Measurements from ENCODE around the gene SAMM50.
A peak's percentile ranks its signal among the peaks of the same experiment; 100 is the strongest.
"Not testable (repeated sequence)": the region's sequence is repeated elsewhere in the genome, so short reads cannot be mapped to it uniquely, and the experiment has no call there.

The SAMM50 gene

DNA sequence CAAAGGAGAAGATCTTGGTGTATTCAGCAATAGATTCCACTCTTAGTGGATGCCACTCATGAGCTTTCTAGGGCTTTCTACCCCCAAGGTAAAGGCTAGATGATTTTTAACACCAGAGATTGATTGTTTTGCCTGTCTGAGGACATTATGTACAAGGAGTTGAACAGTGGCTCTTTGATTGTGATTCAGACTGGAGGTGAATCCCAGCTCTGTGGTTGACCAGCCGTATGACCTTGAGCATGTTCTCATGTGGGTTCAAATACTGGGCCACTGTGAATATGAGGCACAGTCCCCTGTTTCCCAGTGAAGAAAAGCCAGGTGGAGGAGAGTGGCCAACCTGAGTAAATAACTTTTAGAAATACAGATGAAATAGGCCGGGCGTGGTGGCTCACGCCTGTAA is 44.9 kb downstream of the SAMM50 start:
- no peak for DNase-seq (ENCODE audit: low spot score)

DNA sequence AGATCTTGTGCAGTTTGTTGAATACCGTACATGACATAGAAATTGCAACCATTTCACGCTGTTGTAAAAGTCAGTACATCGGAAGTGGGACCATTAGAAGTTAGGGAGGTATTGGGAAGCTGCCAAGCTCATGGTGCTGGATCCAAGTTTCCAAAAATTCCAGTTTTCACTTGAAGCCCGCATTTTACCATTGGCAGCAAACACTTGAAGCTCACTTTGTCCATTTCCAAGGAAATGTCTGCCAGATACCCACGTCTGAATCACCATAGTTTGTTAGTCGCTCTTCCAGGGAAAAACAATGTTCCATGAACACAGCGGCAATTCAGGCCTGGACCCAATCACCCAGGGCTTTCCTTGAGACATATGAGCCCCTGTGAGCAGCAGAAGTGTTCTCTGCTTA is 46.3 kb downstream of the SAMM50 start:
- DNase-seq (ENCODE audit: low spot score) = no peak

DNA sequence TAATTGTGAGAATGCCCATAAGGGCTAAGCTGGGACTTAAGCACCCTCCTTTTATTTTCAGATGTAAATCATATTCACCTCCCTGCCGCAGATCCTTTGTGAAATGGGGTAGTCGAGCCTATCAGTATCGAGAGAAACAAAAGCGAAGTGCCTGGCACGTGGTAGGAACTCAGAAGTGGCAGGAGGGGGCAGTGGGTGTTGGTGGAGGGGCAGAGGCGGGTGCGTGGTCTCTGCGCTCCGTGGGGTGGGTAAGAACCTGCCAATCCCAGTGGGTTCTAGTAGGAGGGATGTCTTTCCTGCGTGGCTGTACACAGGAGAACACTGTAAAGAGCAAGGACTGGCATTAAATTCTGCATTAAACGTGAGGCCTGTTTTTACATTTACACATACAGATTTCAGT is 47.1 kb downstream of the SAMM50 start:
- DNase-seq (ENCODE audit: low spot score) = no peak

- DNase-seq (ENCODE audit: low spot score) = peak; percentile 6
Measured at GRCh38 chr22:44002997-44003396, 47.8 kb downstream of the SAMM50 start.

GRCh38 chr22:44003405-44004103 is 48.3 kb downstream of the SAMM50 start:
- no peak for DNase-seq (ENCODE audit: low spot score)

GRCh38 chr22:44004104-44004460 is 48.8 kb downstream of the SAMM50 start:
- DNase-seq (ENCODE audit: low spot score) = no peak

DNA sequence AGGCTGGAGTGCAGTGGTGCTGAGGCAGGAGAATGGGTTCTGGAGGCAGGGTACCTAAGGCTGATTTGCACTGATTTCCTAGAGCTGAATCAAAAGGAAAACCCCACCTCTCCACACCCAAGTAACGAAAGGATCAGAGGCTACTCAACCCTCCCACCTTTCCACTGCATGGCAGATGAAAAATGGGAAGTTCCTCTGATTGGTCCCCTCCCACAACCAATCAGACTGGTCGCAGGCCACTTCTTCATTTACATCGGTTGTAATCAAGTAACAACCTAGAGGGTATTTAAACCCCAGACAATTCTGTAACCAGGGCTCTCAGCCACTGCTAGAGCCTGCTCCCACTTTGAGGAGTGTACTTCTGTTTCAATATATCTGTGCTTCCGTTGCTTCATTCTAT is 50.3 kb downstream of the SAMM50 start:
- no peak for DNase-seq (ENCODE audit: low spot score)

- DNase-seq (ENCODE audit: low spot score) = no peak
Measured at GRCh38 chr22:44012162-44012561, 56.9 kb downstream of the SAMM50 start.

DNA sequence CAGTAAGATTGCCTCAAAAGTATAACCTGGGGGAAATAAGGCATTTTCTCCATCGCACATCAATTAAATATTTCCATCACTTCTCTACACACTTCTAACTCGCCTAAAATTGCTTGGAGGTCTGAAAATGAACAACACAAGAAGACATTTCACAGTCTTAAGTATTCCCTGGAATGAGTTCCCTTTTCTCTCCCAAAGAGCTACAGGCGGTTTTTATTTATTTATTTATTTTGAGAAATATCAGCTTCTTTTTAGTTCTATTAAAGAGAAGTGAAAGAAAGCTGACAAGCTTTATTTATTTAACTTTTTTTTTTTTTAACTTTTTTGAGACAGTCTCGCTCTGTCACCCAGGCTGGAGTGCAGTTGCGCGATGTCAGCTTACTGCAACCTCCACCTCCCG is 57.3 kb downstream of the SAMM50 start:
- DNase-seq (ENCODE audit: low spot score) = no peak

DNA sequence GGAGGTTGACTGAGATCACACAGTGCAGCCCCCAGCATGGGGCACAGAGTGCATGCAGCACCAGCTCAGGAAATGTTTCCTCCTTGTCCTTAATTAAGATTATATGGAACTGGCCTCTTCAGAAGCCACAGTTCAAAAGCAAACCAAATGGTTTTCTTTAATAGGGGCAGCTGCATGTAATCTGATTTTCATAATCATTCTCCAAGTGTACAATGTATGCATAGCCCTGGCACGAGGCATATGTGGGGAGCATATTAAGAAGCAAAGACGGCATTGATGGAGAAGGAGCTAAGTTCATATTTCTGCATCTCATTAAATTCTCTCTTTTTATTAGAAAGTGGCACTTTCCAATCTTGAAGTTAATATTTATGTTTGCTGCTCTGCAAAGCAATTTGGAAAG is 59.0 kb downstream of the SAMM50 start:
- DNase-seq (ENCODE audit: low spot score) = no peak

- DNase-seq (ENCODE audit: low spot score) = not testable (repeated sequence)
Measured at GRCh38 chr22:44016586-44016985, 61.3 kb downstream of the SAMM50 start.

DNA sequence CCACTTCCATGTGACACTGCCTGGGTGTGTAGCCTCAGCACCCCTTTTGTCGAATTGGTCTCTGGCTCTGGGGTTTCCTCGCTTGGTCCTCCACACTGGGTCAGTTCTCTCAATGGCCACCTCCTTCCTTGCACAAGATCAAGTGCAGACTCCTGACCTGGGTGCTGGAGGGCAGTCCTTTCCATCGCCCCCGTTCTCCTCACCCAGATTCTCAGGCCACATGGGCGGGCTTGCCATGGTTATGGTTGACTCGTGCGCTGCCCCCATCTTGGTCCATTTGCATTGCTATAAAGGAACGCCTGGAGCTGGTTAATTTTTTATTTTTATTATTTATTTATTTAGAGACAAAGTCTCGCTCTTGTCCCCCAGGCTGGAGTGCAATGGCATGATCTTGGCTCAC is 63.4 kb downstream of the SAMM50 start:
- DNase-seq (ENCODE audit: low spot score) = no peak

DNA sequence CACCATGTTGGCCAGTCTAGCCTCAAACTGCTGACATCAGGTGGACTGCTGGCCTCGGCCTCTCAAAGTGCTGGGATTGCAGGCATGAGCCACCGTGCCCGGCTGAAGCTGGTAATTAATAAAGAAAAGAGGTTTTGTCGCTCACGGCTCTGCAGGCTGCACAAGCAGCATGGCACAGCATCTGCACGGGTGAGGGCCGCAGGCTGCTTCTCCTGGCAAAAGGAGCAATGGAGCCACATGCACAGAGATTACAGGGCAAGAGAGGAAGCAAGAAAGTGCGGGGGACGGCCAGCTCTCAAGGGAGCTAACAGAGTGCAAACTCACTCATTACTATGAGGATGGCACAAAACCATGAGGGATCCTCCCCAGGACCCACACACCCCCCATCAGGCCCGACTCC is 64.2 kb downstream of the SAMM50 start:
- DNase-seq (ENCODE audit: low spot score) = no peak

DNA sequence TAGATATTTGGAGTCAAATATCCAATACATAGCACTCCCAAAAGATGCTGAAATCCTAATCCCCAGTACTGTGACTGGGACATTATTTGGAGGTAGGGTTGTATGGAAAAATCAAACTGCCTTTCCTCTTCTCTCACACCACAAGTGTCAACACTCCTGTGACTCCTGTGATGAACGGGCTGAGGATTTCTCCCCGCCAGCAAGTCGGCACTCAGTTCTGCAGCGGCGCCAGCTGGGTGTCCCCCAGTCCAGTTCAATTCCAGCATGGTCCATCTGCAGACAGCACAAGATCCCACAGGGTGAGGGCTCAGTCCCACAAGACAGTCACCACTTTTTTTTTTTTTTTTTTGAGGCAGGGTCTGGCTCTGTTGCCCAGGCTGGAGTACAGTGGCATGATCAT is 64.6 kb downstream of the SAMM50 start:
- no peak for DNase-seq (ENCODE audit: low spot score)

DNA sequence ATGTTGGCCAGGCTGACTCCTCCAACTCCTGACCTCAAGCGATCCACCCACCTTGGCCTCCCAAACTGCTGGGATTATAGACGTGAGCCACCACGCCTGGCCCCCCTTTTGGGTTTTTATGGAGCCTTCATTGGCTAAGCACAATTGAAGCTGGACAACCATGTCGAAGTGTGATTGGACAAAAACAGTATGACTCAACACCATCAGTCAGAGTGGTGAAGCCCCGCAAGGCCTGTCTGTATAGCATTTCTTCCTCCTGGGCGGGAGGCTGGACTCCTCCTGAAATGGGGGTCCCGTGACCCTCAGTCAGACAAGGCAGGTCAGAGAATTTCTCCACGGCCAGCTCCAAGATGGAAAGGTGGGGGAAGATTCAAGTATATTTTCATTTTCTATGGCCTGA is 65.7 kb downstream of the SAMM50 start:
- no peak for DNase-seq (ENCODE audit: low spot score)

DNA sequence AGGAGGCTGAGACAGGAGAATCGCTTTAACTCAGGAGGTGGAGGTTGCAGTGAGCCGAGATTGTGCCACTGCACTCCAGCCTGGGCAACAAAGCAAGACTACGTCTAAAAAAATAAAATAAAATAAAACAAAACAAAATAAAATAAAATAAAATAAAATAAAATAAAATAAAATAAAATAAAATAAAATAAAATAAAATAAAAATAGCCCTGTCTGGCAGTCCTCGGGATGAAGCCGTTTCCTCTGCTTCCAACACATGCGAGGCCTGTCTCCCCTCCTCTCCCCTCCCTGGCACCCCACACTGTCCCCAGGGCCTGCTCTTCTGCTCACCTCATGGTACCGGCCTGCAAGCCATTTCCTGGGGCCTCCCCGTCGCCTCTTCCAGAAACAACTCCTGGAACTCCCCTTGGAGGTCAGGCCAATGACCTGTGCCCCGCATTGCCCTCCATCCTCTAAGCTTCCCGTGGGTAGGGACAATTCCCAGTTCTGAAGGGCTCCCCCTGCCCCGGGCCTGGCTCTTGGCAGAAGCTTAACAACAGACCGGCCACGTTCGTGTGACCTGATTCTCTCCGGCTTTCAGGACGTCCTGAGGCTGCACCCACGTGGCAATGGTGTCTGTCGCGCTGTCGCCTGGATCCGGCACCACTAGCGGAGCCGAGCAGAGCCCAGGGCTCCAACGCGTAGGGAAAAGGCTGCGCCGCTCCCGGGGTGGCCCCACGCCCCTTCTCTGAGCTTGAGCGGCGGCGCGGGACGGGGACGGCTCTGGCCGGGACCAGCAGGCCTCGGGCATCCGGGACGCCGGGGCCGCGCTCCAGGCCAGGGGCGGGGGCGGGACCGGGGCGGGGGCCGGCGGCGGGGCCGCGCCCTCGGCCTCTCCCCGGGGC is 68.4 kb downstream of the SAMM50 start:
- peak; percentile 51 for DNase-seq (ENCODE audit: low spot score)

GRCh38 chr22:44024288-44024921 is 69.2 kb downstream of the SAMM50 start, which contains the start of gene PARVB:
PARVB (plus strand) TSS chr22:44024302; CDS start chr22:44024340, 38 bp downstream.
- DNase-seq (ENCODE audit: low spot score) = peak; percentile 47

DNA sequence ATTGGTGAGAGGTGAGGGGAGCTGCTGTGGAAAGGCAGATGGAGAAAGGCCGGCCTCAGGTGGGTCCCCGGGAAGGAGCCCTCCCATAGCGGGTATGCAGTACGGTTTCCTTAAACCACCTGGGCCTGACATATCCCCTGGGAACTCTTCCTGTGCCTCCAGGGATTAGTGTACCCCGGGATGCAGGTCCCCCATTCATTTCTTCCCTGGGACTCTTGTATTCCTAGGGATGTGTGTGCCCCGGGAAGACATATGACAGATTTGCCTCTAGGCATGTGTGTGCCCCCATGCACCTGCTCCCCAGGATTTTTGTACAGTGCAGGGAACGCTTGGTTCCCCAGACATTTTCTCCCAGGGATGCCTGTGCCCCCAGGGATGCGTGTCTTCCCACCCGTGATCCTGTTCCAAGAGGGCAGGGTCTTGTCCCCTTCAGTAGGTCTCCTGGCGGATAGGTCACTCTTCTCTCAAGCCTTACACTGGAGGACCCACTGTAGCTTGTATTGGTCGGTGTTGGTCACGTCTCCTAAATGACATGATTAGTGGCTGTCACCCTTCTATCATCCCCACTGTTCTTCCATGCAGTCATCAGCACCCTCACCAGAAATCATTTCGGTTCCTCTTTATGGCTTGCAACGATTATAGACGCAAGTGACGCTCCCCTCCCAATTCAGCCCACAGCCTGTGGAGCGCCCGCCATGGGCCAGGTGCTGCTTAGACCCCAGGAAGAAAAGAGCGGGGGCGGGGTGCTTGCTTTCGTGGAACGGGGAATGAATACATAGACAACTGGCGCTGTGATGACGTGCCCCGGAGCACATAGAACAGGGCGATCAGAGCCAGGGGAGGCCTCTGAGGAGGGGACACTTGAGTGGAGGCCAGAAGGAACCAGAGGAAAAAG is 70.2 kb downstream of the SAMM50 start:
- peak; percentile 34 for DNase-seq (ENCODE audit: low spot score)

- peak; percentile 39 for DNase-seq (ENCODE audit: low spot score)
Measured at GRCh38 chr22:44026066-44026629, 70.9 kb downstream of the SAMM50 start.

- DNase-seq (ENCODE audit: low spot score) = peak; percentile 68
Measured at GRCh38 chr22:44026630-44027511, 71.6 kb downstream of the SAMM50 start.

DNA sequence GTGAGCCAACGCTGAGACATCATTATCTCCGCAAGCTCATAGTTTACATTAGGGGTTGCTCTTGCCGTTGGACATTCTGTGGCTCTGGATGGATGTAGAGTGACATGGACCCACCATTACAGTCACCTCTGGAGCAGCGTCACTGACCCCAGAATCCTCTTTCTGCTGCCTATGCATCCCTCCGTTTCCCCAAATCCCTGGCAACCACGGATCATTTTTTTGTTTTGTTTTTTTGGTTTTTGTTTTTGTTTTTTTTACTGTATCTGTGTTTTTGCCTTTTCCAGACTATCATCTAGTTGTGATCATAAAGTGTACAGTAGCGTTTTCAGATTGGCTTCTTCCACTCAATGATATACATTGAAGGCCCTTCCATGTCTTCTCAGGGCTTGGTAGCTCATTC is 72.8 kb downstream of the SAMM50 start:
- DNase-seq (ENCODE audit: low spot score) = no peak

All from SW480 (cell line).